Hepatocyte (in vitro differentiated cells): ENCODE measurements around the gene KCND2. TPM values are rescaled to one million over a fixed set of nuclear protein-coding genes. Genes with fewer than 3 reads are reported as not detected.

ENCODE experiments used
- DNase-seq: peaks from one replicate; pipeline ENCODE4 v3.0.0-alpha.2; 2016; ENCODE audit warnings: low spot score
- H2AFZ ChIP-seq: fragments of 200-600 bp; sonication (generic); 2 replicates; pipeline ENCODE4 v1.6.0; 2016; ENCODE audit warnings: antibody characterized with exemption, mild to moderate bottlenecking
- H3K27ac ChIP-seq: fragments of 200-600 bp; sonication (generic); 2 replicates; pipeline ENCODE4 v1.5.1; 2016; ENCODE audit warnings: mild to moderate bottlenecking
- H3K27me3 ChIP-seq: fragments of 200-600 bp; sonication (generic); 2 replicates; pipeline ENCODE4 v1.6.1; 2016
- H3K36me3 ChIP-seq: fragments of 200-600 bp; sonication (generic); replicated peaks from 2 replicates; pipeline ENCODE4 v1.5.1; 2016; ENCODE audit warnings: low read depth; ENCODE audit not compliant: insufficient read depth
- H3K4me1 ChIP-seq: fragments of 200-600 bp; sonication (generic); 2 replicates; pipeline ENCODE4 v1.5.1; 2016; ENCODE audit warnings: mild to moderate bottlenecking, moderate library complexity; ENCODE audit not compliant: insufficient read depth
- H3K4me2 ChIP-seq: fragments of 200-600 bp; sonication (generic); 2 replicates; pipeline ENCODE4 v1.6.0; 2016
- H3K4me3 ChIP-seq: fragments of 200-600 bp; sonication (generic); 2 replicates; pipeline ENCODE4 v1.5.1; 2016; ENCODE audit warnings: mild to moderate bottlenecking
- H3K79me2 ChIP-seq: fragments of 200-600 bp; sonication (generic); 2 replicates; pipeline ENCODE4 v1.6.0; 2017; ENCODE audit warnings: mild to moderate bottlenecking
- H3K9me2 ChIP-seq: fragments of 200-600 bp; sonication (generic); replicated peaks from 2 replicates; pipeline ENCODE4 v1.6.0; 2017; ENCODE audit warnings: mild to moderate bottlenecking; ENCODE audit not compliant: insufficient read depth
- H3K9me3 ChIP-seq: fragments of 200-600 bp; sonication (generic); 2 replicates; pipeline ENCODE4 v1.5.1; 2016; ENCODE audit warnings: low read depth, mild to moderate bottlenecking
- H4K20me1 ChIP-seq: fragments of 200-600 bp; sonication (generic); 2 replicates; pipeline ENCODE4 v1.6.0; 2016; ENCODE audit warnings: mild to moderate bottlenecking; ENCODE audit not compliant: insufficient read depth, poor library complexity, severe bottlenecking
- CTCF ChIP-seq: fragments of 200-600 bp; sonication (generic); IDR thresholded peaks from 2 replicates; pipeline ENCODE4 v1.5.1; 2016; ENCODE audit warnings: antibody characterized with exemption, mild to moderate bottlenecking; ENCODE audit not compliant: poor library complexity
- EZH2 ChIP-seq: fragments of 200-600 bp; sonication (generic); IDR thresholded peaks from 2 replicates; pipeline ENCODE4 v1.6.1; 2016; ENCODE audit warnings: antibody characterized with exemption, mild to moderate bottlenecking, borderline replicate concordance
- EZH2phosphoT487 ChIP-seq: fragments of 200-600 bp; sonication (generic); IDR thresholded peaks from one replicate; pipeline ENCODE4 v1.6.1; 2018; ENCODE audit warnings: antibody characterized with exemption, mild to moderate bottlenecking, low read depth, moderate library complexity; ENCODE audit not compliant: unreplicated experiment, severe bottlenecking
- WGBS: methylation state at CpG from one replicate; pipeline ENCODE4 v1.1.6; 2016; ENCODE audit warnings: low lambda C conversion rate; ENCODE audit errors: missing lambda C conversion rate; 5-methylcytosine and 5-hydroxymethylcytosine counted together
- polyA plus RNA-seq: library from polyadenylated mRNA; unstranded; fragments of >200 nt; fragmentation: Nextera tagmentation; extraction: Ambion mirVana; gene quantifications from 2 replicates; pipeline ENCODE4 v1.2.1, GENCODE V29; 2016
- total RNA-seq: library from RNA; depleted of rRNA; stranded (reverse); fragments of >200 nt; gene quantifications from 2 replicates; pipeline ENCODE4 v1.2.3, GENCODE V29; 2014

KCND2 gene
- total and polyA plus RNA-seq, 2 experiments from 2014 or later = 0.58 to 3.6 TPM

GRCh38 chr7:120417244-120417979 lies 144.4 kb downstream of the KCND2 start:
- no peaks in the 10 kb centered on the region for H3K27me3 ChIP-seq
- no peaks in the 10 kb centered on the region for H3K4me1 ChIP-seq
- DNase-seq = no peak
- WGBS = 69% methylated on average over 4 of the region's 4 CpGs
- H3K9me2 ChIP-seq = no peaks in the 10 kb centered on the region
- no peak overlapping the region for H3K4me2 ChIP-seq
- H2AFZ ChIP-seq = no peak overlapping the region
- H3K79me2 ChIP-seq = no peaks in the 10 kb centered on the region
- H3K27ac ChIP-seq = no peak overlapping the region
- H3K4me3 ChIP-seq = no peak overlapping the region
- H3K36me3 ChIP-seq = no peaks in the 10 kb centered on the region
- TF ChIP-seq EZH2phosphoT487 (no peak), EZH2 (no peak), CTCF (no peak)
- H3K9me3 ChIP-seq = no peaks in the 10 kb centered on the region
- no peaks in the 10 kb centered on the region for H4K20me1 ChIP-seq

GRCh38 chr7:120421151-120421651 lies 148.2 kb downstream of the KCND2 start:
- Histone ChIP-seq H2AFZ (no peak overlapping the region), H3K4me1 (no peaks in the 10 kb centered on the region), H4K20me1 (no peaks in the 10 kb centered on the region), H3K27ac (no peak overlapping the region), H3K36me3 (no peaks in the 10 kb centered on the region), H3K9me2 (no peaks in the 10 kb centered on the region), H3K4me2 (no peak overlapping the region), H3K79me2 (no peaks in the 10 kb centered on the region), H3K4me3 (no peak overlapping the region), H3K27me3 (no peaks in the 10 kb centered on the region), H3K9me3 (no peaks in the 10 kb centered on the region)
- TF ChIP-seq EZH2phosphoT487 (no peak), EZH2 (no peak), CTCF (no peak)
- DNase-seq = no peak
- 90% methylated on average over 2 of the region's 2 CpGs for WGBS

- Histone ChIP-seq H3K4me1 (no peaks in the 10 kb centered on the region), H3K9me3 (no peaks in the 10 kb centered on the region), H3K27me3 (no peaks in the 10 kb centered on the region), H3K4me2 (no peak overlapping the region), H3K4me3 (no peak overlapping the region), H3K27ac (no peak overlapping the region), H4K20me1 (no peaks in the 10 kb centered on the region), H3K36me3 (no peaks in the 10 kb centered on the region), H3K79me2 (no peaks in the 10 kb centered on the region), H3K9me2 (no peaks in the 10 kb centered on the region), H2AFZ (no peak overlapping the region)
- TF ChIP-seq EZH2phosphoT487 (no peak), EZH2 (no peak), CTCF (no peak)
- DNase-seq = no peak
- WGBS = 70% methylated on average over 1 of the region's 1 CpG
These were observed 158.0 kb downstream of the KCND2 start for GRCh38 chr7:120431016-120431415.
